Panc1 (cell line): ENCODE data around the gene USP31. TPM values are rescaled to one million over a fixed set of nuclear protein-coding genes. Genes with fewer than 3 reads are reported as not detected.
A peak's percentile ranks its signal among the peaks of the same experiment; 100 is the strongest.

Source experiments
- ATAC-seq: fragments of 200-7000 bp; cut with Tn5 transposase; 2 replicates; pipeline ENCODE4 v1.9.1; 2020; ENCODE audit warnings: mild to moderate bottlenecking, moderate library complexity
- BruUV-seq: library from RNA; stranded (reverse); fragments of 400-500 nt; replicated peaks from 2 replicates; lab custom pipeline; 2021; lab: Mats Ljungman, UMichigan
- CTCF ChIA-PET: fragments of 300-600 bp; sonication (Branson Sonifier 250); formaldehyde crosslinking; loops from one replicate; lab custom pipeline; 2022; ENCODE audit warnings: antibody characterized with exemption; lab: Charles Lee
- POLR2A ChIA-PET: fragments of 300-600 bp; sonication (Branson Sonifier 250); formaldehyde crosslinking; loops from one replicate; lab custom pipeline; 2022; ENCODE audit warnings: antibody characterized with exemption; lab: Charles Lee
- DNase-seq: peaks from one replicate; pipeline ENCODE4 v3.0.0-alpha.2; 2010; ENCODE audit warnings: low read depth, low spot score
- H3K27ac ChIP-seq: 2 replicates; pipeline ENCODE4 v1.5.1; 2011; ENCODE audit warnings: mild to moderate bottlenecking, low read length, inconsistent platforms
- H3K27me3 ChIP-seq: fragments of 200-500 bp; sonication (Bioruptor generic); 2 replicates; pipeline ENCODE4 v1.6.0; 2014; ENCODE audit warnings: low read length, inconsistent platforms; ENCODE audit not compliant: control insufficient read depth, insufficient read depth
- H3K36me3 ChIP-seq: fragments of 200-500 bp; sonication (Bioruptor generic); 2 replicates; pipeline ENCODE4 v1.5.1; 2014; ENCODE audit warnings: inconsistent platforms, mild to moderate bottlenecking, low read length, moderate library complexity; ENCODE audit not compliant: control insufficient read depth, insufficient read depth
- H3K4me1 ChIP-seq: 2 replicates; pipeline ENCODE4 v1.5.1; 2011; ENCODE audit warnings: inconsistent platforms, mild to moderate bottlenecking, low read length, moderate library complexity; ENCODE audit not compliant: control insufficient read depth, insufficient read depth
- H3K4me3 ChIP-seq, 2 experiments: 2 replicates each; pipeline ENCODE4 v1.5.1; 2011 to 2012; ENCODE audit warnings: low read depth in 2 of 2, low read length in 2 of 2, mild to moderate bottlenecking in 2 of 2, inconsistent platforms in 1 of 2, moderate library complexity in 1 of 2
- H3K9me3 ChIP-seq: fragments of 200-500 bp; sonication (Bioruptor generic); 2 replicates; pipeline ENCODE4 v1.5.1; 2014; ENCODE audit warnings: low read depth, mild to moderate bottlenecking, inconsistent platforms, low read length, moderate library complexity; ENCODE audit not compliant: control insufficient read depth, insufficient read depth
- POLR2AphosphoS5 ChIP-seq: IDR thresholded peaks from 2 replicates; pipeline ENCODE4 v1.6.1; 2012; ENCODE audit warnings: mild to moderate bottlenecking, low read depth, low read length, moderate library complexity
- SIN3A ChIP-seq: IDR thresholded peaks from 2 replicates; pipeline ENCODE4 v1.6.1; 2012; ENCODE audit warnings: low read depth, mild to moderate bottlenecking, low read length, moderate library complexity, borderline replicate concordance; ENCODE audit not compliant: insufficient read depth
- TCF7L2 ChIP-seq: IDR thresholded peaks from 2 replicates; pipeline ENCODE4 v1.6.1; 2011; ENCODE audit warnings: mild to moderate bottlenecking, low read depth, low read length, inconsistent platforms
- in situ Hi-C: cut with HindIII; loops from 2 replicates; pipeline ENCODE4 v1.10.0; 2016; ENCODE audit warnings: low sequenced_read_pairs, low pct_unique_long_range_greater_than_20kb
- intact Hi-C: fragments of 100-400 bp; cut with micrococcal nuclease; formaldehyde crosslinking; loops from one replicate; pipeline ENCODE4 v1.10.0; 2022; ENCODE audit not compliant: unreplicated experiment
- total RNA-seq: library from RNA; stranded (reverse); gene quantifications from one replicate; pipeline ENCODE4 v1.2.1, GENCODE V29; 2021; ENCODE audit not compliant: unreplicated experiment
- TF ChIP-seq, protein P1 (sequence below): fragments of 450-650 bp; IDR thresholded peaks from 2 replicates; pipeline ENCODE4 v1.5.1; 2017; ENCODE audit warnings: mild to moderate bottlenecking
- TF ChIP-seq, protein P2 (sequence below), 2 experiments: IDR thresholded peaks; 2 replicates each; pipeline ENCODE4 v1.6.1; 2011 to 2012; ENCODE audit warnings: low read depth in 2 of 2, control low read depth in 1 of 2, low read length in 1 of 2, mild to moderate bottlenecking in 1 of 2, moderate library complexity in 1 of 2; ENCODE audit not compliant: insufficient read depth in 1 of 2

Gene USP31
- total RNA-seq, 1 experiment from 2014 or later = 27.2 TPM

DNA sequence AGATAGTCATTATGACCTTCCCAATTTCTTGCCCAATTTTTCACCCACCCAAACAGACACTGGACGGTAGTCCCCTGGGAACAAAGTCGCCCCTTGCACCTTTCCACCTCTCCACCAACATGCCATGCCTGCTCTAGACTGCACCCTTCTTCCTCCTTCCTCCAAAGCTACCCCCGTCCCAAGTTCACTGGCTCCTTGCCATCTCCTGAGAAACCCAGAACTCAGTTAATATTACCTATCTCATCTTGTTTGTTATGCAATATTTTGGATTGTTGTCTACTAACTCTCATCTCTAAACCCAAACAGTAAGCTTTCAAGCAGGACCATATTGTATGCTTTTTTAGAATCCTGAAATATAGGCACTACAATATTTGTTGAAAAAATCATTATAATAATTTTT is 63.3 kb downstream of the USP31 start:
- CTCF ChIA-PET = interaction anchor here (0.6 kb wide), 1 partner anchor 323 kb away, joined by 3 read pairs; no protein-coding TSS in a partner anchor
- no peaks in the 10 kb centered on the region for H3K9me3 ChIP-seq
- TF ChIP-seq, protein P1, sequence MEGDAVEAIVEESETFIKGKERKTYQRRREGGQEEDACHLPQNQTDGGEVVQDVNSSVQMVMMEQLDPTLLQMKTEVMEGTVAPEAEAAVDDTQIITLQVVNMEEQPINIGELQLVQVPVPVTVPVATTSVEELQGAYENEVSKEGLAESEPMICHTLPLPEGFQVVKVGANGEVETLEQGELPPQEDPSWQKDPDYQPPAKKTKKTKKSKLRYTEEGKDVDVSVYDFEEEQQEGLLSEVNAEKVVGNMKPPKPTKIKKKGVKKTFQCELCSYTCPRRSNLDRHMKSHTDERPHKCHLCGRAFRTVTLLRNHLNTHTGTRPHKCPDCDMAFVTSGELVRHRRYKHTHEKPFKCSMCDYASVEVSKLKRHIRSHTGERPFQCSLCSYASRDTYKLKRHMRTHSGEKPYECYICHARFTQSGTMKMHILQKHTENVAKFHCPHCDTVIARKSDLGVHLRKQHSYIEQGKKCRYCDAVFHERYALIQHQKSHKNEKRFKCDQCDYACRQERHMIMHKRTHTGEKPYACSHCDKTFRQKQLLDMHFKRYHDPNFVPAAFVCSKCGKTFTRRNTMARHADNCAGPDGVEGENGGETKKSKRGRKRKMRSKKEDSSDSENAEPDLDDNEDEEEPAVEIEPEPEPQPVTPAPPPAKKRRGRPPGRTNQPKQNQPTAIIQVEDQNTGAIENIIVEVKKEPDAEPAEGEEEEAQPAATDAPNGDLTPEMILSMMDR = no peak
- TF ChIP-seq POLR2AphosphoS5 (no peak), SIN3A (no peak), TCF7L2 (no peak)
- TF ChIP-seq, protein P2, sequence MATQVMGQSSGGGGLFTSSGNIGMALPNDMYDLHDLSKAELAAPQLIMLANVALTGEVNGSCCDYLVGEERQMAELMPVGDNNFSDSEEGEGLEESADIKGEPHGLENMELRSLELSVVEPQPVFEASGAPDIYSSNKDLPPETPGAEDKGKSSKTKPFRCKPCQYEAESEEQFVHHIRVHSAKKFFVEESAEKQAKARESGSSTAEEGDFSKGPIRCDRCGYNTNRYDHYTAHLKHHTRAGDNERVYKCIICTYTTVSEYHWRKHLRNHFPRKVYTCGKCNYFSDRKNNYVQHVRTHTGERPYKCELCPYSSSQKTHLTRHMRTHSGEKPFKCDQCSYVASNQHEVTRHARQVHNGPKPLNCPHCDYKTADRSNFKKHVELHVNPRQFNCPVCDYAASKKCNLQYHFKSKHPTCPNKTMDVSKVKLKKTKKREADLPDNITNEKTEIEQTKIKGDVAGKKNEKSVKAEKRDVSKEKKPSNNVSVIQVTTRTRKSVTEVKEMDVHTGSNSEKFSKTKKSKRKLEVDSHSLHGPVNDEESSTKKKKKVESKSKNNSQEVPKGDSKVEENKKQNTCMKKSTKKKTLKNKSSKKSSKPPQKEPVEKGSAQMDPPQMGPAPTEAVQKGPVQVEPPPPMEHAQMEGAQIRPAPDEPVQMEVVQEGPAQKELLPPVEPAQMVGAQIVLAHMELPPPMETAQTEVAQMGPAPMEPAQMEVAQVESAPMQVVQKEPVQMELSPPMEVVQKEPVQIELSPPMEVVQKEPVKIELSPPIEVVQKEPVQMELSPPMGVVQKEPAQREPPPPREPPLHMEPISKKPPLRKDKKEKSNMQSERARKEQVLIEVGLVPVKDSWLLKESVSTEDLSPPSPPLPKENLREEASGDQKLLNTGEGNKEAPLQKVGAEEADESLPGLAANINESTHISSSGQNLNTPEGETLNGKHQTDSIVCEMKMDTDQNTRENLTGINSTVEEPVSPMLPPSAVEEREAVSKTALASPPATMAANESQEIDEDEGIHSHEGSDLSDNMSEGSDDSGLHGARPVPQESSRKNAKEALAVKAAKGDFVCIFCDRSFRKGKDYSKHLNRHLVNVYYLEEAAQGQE (IDR thresholded peaks at IDR 0.05; ENCODE audit: insufficient read depth in 1 of 2, low read depth in 2 of 2, low read length in 1 of 2) = no peak
- H3K4me3 ChIP-seq = no peak overlapping the region
- H3K36me3 ChIP-seq = peaks cover 16% of the 10 kb centered on the region
- no peaks in the 10 kb centered on the region for H3K4me1 ChIP-seq
- intact Hi-C loops = no loop called here
- ATAC-seq = no peak
- no peak for DNase-seq
- BruUV-seq = no TSS peak
- no peak overlapping the region for H3K27ac ChIP-seq
- no peaks in the 10 kb centered on the region for H3K27me3 ChIP-seq
- POLR2A ChIA-PET = no interaction called here
- in situ Hi-C loops = no loop called here

DNA sequence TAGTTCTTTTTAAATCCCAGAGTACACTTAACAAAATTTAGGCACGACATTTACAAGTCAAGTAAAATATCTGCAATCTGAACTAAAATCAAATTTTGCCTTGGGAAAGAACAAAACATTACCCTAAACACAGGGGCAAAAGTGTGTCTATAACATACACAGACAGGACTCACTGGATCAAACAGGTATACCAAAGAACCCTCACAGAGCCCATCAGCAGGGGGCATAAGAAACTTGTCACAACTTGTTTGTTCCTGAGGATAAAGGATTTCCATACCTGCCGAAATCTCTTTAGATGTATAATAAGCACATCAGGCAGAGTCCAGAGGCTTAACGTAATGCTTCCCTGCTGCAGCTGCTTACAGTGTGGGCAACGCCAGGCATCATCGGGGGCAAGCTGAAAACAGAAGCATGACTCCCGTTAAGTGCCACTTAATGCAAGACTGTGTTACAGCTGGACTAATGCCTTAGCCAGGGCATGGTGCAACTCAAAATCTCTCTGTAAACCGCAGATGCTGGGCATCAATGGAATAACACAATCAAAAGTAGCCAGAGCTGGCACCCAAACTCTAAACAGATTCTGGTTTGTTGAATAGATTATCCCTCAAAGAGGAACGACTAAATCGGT is 67.0 kb downstream of the USP31 start:
- Histone ChIP-seq H3K36me3 (peaks cover 8% of the 10 kb centered on the region), H3K9me3 (no peaks in the 10 kb centered on the region), H3K27ac (no peak overlapping the region), H3K27me3 (no peaks in the 10 kb centered on the region), H3K4me3 (no peak overlapping the region), H3K4me1 (no peaks in the 10 kb centered on the region)
- no peak for DNase-seq
- BruUV-seq = no TSS peak
- intact Hi-C loops = no loop called here
- CTCF ChIA-PET = no interaction called here
- POLR2A ChIA-PET = no interaction called here
- in situ Hi-C loops = no loop called here
- ATAC-seq = no peak
- no peak for TF ChIP-seq TCF7L2
- TF ChIP-seq, protein P1 = peak; percentile 8; the same call in 1 of the 2 replicates
